Activated CD8-positive, alpha-beta memory T cell treated with anti-CD3 and anti-CD28 coated beads, Interleukin-2, amount 50 U/mL, for 4 hours (primary cell): Measurements from ENCODE around the gene DCAF17.
"Not testable (repeated sequence)": the region's sequence is repeated elsewhere in the genome, so short reads cannot be mapped to it uniquely, and the experiment has no call there.

Experiments used
- DNase-seq: peaks from one replicate; pipeline ENCODE4 v3.0.0-alpha.2; 2020

The DCAF17 gene

DNA sequence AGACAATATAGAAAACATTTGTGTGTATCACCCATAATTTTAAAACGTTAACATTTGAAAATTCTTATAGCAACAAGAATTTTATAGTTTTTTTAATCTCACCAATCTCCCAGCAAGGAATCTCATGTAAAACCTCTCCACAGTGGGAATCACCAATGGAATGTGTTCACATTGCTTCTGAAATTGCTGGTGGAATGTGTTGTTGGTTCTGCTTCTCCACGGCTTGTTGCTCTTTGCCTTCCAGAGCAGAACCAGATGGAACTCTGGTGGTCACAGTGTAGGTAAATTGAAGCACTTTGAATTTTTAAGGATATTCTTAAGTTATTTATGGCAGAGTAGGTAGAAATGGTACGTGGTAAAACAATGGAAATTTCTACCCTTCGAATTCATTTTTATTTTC is 35.1 kb downstream of the DCAF17 start:
- no peak for DNase-seq

DNA sequence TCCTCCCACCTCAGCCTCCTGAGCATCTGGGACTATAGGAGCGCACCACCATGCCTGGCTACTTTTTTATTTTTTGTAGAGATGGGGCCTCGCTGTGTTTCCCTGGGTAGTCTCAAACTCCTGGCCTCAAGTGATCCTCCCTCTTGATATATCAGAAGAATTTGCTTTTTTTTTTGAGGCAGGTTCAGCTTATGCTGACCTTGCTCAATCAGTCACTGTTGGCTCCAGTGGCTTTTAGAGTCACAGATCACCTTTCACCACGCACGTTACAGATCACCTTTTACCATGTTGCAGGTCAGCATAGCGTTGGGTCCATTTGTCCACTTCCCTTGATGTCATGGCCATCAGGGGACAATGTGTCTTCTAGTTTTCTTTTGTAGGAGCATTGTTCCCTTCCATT is 36.1 kb downstream of the DCAF17 start:
- DNase-seq = no peak

DNA sequence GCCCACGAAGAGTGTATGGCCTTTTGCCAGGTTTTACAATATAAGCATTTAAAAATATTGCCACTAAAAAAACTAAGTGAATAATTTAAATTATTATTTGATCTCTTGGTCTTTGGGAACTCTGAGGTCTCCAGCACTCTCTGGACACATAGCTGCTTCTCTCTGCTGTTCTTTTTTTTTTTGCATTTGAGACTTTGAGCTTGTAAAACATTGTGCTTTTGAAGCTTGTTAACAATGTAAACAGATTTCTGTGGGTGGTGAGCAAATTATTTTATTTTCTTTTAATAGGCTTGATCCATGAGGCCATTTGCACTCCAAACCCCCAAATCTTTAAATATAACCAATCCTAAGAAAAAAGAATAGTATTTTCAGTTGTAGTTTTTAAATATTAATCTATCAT is 42.0 kb downstream of the DCAF17 start:
- DNase-seq = no peak

DNA sequence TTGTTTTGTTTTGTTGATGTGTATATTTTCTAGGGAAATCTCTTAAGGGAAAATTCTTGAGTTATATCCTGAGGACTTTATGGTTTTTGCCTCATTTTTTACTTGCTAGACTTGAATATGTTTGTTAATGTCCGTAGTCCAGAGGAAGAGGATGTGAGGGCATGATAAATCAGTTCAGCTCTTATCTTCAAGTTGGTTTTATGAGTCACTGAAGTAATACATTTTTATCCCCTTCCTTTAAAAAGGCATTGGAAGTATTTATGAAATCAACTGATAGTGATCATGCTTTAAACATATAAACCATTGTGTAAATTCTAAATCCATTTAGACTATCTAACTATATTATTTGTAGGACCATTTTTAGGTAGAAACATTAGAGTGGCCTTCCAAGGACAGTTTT is 44.3 kb downstream of the DCAF17 start:
- DNase-seq = no peak

DNA sequence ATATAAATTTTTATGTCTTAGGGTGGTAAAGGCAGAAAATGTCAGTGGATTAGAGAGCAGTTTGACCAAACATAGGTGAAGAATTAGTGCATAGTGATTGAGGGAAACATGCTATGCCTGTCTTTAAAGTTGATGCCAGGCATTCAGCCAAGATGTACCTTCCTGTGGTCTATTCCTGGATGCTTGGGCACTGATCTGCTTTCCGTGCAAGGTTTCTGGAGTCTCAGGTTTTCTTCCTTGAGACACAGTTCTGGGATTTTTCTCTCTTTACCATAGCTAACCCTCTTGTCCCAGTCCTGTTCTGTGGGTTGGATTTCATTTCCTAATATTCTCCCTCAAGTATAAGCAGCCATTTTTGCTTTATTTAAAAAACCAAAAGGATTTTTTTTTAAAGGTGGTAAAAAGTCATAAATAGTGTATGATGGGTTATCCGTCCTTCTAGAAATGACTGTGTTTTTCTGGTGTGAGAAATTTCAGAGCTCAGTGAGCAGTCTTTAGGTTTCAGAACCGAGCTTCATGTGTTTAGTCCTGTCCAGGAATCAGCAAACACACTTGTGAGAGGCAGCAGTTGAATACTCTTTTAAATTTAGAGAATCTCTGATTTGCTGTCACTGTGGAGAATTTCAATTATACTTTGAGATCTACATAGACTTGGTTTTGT is 45.3 kb downstream of the DCAF17 start:
- DNase-seq = no peak

DNA sequence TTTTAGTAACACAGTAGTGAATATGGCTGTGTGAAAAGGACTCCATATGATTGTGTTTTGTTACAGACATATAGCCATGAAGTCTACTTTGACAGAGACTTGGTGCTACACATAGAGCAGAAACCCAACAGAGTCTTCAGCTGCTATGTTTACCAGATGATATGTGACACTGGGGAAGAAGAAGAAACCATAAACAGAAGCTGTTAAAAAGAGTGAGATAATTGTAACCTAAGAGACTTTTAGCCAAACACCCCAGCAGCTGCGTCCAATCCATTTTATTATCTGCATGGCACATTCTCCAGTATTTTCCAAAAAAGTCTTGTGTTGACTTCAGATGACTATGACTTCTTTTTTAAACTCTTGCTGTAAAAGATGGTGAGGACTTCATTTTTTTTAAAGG is 46.9 kb downstream of the DCAF17 start:
- DNase-seq = no peak

DNA sequence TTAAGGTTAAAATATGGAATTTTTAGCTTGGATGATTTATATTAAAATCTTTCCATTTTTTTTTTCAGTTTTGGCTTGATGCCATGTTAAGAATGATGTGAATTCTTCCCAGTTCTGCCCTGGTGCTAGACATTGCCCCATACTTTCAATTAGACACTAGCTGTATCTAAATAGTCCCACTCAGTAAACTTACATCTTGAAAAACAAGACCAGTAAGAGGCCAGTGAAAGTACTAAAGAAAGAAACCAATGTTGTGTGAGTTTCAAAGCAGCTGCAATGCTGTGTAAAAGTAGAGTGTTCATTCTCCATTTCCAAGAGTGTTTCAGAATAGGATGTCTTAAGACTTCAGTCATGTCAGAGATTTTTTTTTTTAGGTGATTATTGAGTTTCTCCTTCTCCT is 48.3 kb downstream of the DCAF17 start:
- no peak for DNase-seq

DNA sequence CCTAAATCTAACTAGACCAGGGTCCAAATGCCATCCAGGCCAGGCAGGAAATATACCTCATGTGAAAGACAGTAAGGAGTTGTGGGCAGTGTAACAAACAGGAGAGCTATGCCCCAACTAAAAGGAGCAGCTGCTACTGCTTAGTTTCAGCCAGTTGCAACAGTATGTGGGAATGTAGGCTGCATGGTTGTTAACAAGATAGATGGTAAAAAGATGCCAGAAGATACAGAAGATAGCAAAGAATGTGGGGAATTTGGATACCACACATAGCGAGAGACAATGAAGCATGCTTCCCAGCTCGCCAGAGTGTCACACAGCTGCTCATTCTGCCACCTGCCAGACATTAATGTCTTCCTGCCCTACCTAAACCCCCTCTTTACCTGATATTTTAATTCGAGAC is 48.9 kb downstream of the DCAF17 start:
- DNase-seq = no peak

DNA sequence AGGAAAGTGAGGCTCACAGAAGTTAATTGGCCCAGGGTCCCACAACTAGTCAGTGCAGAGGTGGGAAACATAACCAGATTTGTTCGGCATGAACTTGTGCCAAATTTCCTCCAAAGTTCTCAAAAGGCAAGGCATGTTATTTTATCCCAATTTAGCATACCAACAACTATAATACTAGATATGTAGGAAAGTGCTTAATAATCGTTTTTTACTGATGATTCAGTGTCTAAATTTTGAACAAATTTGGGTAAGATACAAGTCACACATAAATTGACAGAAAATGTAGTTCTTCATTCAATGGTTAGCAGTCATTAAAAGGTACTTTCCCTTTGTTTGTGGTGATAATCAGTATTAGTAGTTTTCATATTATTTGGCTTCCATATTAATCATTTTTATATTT is 49.8 kb downstream of the DCAF17 start:
- no peak for DNase-seq

DNA sequence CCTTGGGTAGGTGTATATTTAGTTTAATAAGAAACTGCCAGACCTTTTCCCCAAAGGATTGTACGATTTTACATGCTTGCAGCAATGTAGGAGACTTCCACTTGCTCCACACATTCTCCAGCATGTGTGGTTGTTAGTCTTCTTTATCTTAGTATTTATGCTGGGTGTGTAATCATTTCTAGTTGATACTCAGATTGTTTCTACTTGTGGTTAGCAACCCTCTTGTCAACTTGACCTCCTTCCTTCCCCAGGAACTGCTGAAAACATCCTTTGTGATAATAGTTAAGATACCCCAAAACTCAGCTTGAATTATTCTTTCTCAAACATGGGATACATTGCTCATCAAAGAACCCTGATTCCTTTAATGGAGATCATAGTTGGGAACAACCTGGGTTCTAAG is 51.1 kb downstream of the DCAF17 start:
- DNase-seq = no peak

DNA sequence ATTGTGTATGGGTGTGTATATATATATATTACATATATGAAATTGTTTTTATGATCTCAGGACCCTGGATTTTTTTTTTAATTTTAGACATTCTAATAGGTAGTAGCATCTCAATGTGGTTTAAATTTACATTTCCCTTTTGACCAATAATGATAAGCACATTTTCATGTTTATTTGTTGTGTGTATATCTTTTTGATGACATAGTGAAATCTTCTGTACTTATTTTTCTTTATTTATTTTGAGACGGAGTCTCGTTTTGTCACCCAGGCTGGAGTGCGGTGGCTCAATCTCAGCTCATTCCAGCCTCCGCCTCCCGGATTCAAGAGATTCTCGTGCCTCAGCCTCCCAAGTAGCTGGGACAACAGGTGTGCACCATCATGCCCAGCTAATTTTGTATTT is 53.2 kb downstream of the DCAF17 start:
- no peak for DNase-seq

DNA sequence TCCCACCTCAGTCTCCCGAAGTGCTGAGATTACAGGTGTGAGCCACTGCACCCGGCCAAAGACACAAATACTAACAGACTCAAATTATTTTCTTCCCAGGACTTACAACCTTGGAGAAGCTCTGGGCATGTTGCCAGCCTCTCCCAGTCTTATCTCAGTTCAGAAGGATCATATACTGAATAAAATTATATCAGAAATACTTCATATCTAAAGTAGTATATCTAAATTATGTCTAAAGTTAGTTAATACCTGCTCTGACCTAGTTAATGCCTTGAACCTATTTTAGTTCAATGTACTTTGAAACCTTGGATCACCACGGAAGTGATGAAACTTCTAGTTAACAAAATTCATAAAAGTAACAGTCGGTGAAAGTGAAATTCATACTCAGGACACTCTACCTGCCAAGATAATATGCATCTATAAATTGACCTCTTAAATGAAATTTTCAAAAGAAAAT is 53.8 kb downstream of the DCAF17 start:
- no peak for DNase-seq

DNA sequence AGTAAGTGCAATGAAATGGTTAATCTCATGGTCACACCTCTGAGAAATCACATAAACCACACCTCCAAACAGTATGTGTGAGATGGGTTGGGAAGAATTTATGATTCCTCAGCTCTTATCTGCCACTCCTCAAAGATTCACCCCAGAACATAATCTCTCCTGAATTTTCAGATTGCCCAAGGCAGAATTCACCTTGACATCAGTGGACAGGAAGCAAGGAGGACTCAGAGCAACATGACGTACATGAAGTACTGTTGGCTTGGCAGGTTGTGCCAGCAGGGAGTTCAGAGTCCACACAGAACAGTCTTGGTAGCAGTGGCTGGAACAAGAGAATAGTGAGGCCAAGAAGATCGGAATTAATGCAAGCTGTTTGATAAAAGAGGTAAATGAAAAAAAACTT is 56.6 kb downstream of the DCAF17 start:
- DNase-seq = no peak

DNA sequence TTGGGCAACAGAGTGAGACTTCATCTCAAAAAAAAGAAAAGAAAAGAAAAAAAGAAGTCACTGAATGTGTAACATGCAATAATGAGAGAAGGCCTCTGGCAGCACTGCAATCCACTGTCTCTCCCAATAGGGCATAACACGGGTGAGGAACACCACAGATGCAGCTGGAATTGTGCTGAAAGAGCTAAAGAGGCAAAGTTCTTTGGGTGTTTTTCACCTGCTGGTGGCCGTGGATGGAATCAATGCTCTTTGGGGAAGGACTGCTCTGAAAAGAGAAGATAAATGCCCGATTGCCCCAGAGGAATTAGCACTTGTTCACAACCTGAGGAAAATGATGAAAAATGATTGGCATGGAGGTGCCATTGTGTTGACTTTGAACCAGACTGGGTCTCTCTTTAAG is 57.3 kb downstream of the DCAF17 start:
- no peak for DNase-seq

DNA sequence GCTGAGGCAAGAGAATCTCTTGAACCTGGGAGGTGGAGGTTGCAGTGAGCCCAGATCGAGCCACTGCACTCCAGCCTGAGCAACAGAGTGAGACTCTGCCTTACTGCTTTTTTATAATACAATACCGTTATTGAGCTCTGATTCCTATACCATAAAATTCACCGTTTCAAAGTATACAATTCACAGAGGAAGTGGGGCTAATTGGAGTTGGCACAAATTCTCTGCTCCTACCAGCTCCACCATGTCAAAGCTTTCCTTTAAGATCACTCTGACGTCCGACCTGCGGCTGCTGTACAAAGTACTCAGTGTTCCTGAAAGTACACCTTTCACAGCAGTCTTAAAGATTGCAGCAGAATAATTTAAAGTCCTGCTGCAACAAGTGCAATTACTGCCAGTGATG is 58.6 kb downstream of the DCAF17 start:
- no peak for DNase-seq

DNA sequence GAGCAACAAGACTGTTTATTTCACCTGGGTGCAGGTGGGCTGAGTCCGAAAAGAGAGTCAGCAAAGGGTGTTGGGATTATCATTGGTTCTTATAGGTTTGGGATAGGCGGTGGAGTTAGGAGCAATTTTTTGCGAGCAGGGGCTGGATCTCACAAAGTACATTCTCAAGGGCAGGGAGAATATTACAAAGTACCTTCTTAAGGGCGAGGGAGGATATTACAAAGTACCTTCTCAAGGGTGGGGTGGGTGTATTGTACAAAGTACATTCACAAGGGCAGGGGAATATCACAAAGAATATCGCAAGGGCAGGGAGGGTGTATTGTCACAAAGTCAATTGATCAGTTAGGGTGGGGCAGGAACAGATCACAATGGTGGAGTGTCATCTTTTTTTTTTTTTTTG is 63.6 kb downstream of the DCAF17 start:
- not testable (repeated sequence) for DNase-seq

DNA sequence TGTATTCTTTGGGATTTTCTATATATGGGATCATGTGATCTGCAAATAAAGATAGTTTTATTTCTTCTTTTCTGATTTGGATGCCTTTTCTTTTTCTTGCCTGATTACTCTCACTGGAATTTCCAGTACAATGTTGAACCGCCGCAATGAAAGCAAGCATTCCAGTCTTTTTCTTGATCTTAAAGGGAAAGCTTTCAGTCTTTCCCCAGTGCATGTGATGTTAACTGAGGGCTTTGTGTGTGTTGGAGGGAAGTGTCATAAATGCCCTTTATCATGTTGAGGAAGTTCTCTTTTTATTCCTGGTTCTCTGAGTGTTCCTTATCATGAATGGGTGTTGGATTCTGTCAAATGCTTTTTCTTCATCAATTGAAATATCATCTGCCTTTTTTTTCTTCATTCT is 71.3 kb downstream of the DCAF17 start:
- no peak for DNase-seq

DNA sequence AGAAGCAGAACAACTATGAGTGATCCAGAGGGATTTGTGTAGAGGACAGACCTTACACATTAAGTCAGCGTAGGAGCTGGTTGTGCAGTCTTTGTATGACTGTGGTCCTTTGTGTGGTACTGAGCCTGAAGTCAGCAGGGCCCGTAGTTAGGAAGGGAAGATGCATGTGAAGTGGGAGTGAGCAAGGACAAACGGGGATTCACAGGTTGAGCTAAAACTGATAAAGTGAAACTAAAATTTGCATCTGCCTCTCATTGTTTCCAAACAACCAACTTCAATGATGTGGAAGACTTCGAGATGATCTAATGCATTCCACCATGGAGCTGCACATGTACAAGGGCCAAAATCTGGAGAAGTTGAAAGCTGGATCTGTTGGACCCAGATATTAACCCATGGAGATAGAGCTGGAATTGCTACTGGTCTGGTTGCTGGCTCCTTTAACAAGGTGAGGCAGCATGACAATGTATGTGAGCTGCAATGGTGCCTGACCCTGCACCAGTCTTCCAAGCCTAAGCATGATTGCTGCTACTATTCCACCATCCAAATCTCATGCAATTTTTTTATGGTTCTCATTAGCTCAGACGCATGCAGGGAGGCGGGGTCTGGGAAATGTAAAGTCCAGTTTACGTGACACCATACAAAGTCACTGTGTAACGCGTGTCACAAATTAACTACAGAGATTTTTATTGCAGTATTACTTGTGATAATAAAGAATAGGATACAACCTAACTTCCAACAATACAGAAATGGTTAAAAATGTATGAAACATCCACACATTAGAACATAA is 76.1 kb downstream of the DCAF17 start:
- DNase-seq = no peak

DNA sequence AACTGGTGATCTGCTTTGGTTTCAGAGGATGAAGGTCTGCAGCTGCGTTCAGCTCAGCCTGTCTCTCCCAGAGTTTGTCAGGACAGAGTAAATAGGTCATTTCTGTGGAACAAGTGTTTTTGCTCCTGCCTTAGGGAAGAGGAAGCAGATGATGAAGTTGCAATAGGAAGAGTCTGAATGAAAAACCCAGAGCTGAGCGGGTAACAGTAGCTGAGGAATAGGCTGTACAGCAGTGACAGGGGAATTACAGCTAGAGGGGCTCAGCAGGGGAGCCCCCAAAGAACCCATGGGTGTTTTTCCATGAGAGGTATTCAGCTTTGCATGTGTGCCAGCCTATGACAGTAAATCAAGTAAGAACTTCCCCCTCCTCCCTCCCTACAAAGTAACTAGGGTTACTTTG is 78.0 kb downstream of the DCAF17 start:
- DNase-seq = no peak

DNA sequence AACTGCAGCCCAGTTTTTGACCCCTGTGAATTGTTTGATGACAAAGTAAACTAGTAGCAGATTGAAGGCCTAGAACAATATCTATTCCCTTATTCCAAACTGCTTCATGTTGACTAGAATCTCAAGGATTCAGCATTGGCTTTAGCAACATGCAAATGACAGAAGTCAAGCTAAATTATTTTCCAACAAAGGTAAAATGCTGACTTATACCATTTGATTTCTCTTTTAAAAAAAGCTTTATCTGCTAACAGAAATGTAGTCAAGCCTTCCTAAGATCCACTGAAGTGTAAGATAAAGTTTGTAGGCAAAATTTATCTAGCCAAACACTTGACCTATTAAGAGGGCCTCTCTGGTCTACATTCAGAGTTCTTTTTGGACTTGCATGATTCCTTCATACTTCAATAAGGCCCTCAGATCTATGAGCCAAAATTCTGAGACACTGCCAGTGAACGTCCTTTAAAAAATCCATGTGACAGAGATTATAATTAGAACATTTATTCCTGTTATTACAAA is 78.7 kb downstream of the DCAF17 start:
- DNase-seq = no peak

DNA sequence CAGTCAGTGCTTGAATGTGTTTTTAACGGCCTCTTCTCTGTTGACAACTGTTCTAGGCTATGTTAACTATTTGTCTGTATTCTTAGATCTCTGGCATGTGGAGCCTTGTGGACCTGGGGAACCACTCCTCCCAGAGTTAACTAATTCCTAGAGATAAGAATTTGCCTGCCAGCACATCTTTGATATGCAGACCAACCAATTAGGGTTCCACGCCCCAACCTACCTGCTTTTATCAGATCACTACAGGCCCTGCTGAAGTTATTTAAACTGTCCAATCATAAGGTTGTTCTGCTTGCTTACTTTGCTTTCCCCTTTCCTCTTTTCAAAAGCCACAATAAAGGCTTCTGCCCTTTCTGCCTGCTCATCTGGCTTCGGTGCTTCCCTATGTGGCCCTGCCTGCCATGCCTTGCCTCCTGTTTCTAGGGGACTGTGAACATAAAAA is 79.7 kb downstream of the DCAF17 start:
- DNase-seq = no peak

DNA sequence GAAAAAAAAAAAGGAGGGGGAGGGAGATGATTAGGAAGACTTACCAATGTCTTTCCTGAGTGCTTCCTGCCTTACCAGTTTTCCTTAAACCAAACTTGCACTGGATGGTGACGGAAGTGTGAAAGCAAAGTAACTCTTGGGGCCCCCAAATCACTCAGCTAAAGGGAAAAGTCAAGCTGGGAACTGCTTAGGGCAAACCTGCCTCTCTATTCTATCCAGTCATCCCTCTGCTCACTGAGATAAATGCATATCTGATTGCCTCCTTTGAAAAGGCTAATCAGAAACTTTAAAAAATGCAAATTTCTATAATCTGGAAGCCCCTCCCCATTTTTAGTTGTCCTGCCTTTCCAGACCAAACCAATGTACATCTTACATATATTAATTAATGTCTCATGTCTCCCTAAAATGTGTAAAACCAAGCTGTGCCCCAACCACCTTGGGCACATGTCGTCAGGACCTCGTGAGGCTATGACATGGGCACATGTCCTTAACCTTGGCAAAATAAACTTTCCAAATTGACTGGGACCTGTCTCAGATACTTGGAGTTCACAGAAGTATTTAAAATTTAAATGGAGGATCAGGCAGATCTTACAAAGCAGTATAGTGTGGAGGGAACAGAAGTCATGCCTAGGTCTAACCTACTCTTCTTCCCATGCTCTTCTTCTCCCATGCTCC is 81.0 kb downstream of the DCAF17 start:
- no peak for DNase-seq

DNA sequence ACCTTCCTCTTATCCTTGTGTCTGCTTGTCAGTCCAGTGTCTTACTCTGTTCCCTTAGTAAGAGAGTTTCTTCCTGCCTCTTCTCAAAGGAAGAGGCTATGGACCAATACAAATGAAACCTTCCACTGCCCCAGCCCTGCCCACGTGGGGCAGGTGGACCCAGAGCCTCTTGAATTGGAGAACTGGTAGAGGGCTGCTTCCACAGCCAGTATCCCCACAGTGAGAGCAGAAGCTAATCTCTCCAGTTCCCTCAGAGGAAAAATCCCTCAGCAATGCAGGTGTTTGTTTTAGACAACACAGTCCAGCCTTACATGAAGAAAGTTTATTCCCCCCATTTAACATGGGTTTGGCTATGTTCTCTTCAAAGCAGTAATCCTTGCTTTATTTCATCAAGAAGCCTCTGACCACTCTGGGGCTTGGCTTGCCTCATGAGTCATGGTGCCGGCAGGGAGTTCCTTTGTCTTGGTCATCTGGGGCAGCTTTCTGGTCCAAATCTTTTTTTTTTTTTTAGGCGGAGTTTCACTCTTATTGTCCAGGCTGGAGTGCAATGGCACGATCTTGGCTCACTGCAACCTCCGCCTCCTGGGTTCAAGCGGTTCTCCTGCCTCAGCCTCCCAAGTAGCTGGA is 81.8 kb downstream of the DCAF17 start:
- DNase-seq = no peak
